Ramos (cell line): ENCODE data around the gene CDKL5.

ENCODE experiments used
- in situ Hi-C: fragments of 300-500 bp; cut with MboI; formaldehyde crosslinking; loops from one replicate; pipeline ENCODE4 v1.14.3; 2022; ENCODE audit warnings: low sequenced_read_pairs; ENCODE audit not compliant: unreplicated experiment

CDKL5 gene

GRCh38 chrX:18638398-18638797, 213.0 kb downstream of the CDKL5 start:
- in situ Hi-C loops = no loop called here

- in situ Hi-C loops = no loop called here
Measured at GRCh38 chrX:18639280-18639679, 213.9 kb downstream of the CDKL5 start.

GRCh38 chrX:18640686-18641085, 215.3 kb downstream of the CDKL5 start:
- in situ Hi-C loops = no loop called here

- in situ Hi-C loops = no loop called here
Measured at GRCh38 chrX:18643243-18643642, 217.8 kb downstream of the CDKL5 start.

- in situ Hi-C loops = no loop called here
Measured at GRCh38 chrX:18643853-18644252, 218.4 kb downstream of the CDKL5 start.

- in situ Hi-C loops = no loop called here
Measured at GRCh38 chrX:18647621-18648020, 222.2 kb downstream of the CDKL5 start.

GRCh38 chrX:18649498-18649951, 224.1 kb downstream of the CDKL5 start:
- in situ Hi-C loops = no loop called here

GRCh38 chrX:18650662-18651061, 225.3 kb downstream of the CDKL5 start:
- in situ Hi-C loops = no loop called here

GRCh38 chrX:18652636-18653035, 227.2 kb downstream of the CDKL5 start:
- in situ Hi-C loops = no loop called here

GRCh38 chrX:18654875-18655836, 229.7 kb downstream of the CDKL5 start:
- in situ Hi-C loops = no loop called here

GRCh38 chrX:18661273-18661672, 235.9 kb downstream of the CDKL5 start:
- in situ Hi-C loops = no loop called here

GRCh38 chrX:18664947-18665346, 239.5 kb downstream of the CDKL5 start:
- in situ Hi-C loops = no loop called here

- in situ Hi-C loops = no loop called here
Measured at GRCh38 chrX:18666614-18667013, 241.2 kb downstream of the CDKL5 start.

GRCh38 chrX:18668071-18668835, 242.8 kb downstream of the CDKL5 start:
- in situ Hi-C loops = no loop called here

GRCh38 chrX:18672008-18672407, 246.6 kb downstream of the CDKL5 start, which contains the start of gene RS1:
TSS of gene RS1 (minus strand) at chrX:18672108. CDS start at chrX:18672068, 40 bp downstream.
- in situ Hi-C loops = no loop called here

GRCh38 chrX:18674417-18674787, 249.0 kb downstream of the CDKL5 start:
- in situ Hi-C loops = no loop called here

GRCh38 chrX:18674788-18675735, 249.7 kb downstream of the CDKL5 start:
- in situ Hi-C loops = no loop called here

GRCh38 chrX:18676050-18676449, 250.6 kb downstream of the CDKL5 start:
- in situ Hi-C loops = no loop called here

- in situ Hi-C loops = no loop called here
Measured at GRCh38 chrX:18676470-18676869, 251.1 kb downstream of the CDKL5 start.
